K562 (cell line): ENCODE results near the gene SH3GL3. TPM values are rescaled to one million over a fixed set of nuclear protein-coding genes. Genes with fewer than 3 reads are reported as not detected.
A peak's percentile ranks its signal among the peaks of the same experiment; 100 is the strongest.

Experiments
- ATAC-seq: fragments of 200-7000 bp; cut with Tn5 transposase; 3 replicates; pipeline ENCODE4 v1.9.1; 2020; ENCODE audit warnings: moderate library complexity
- BruUV-seq: library from RNA; stranded (reverse); fragments of 400-500 nt; replicated peaks from 2 replicates; lab custom pipeline; 2021; lab: Mats Ljungman, UMichigan
- CTCF ChIA-PET: fragments of 300-600 bp; formaldehyde crosslinking; extraction: SDS; loops from one replicate; lab custom pipeline; 2021; ENCODE audit warnings: low intra/inter-chr PET ratio; lab: Yijun Ruan, JAX
- POLR2A ChIA-PET: fragments of 300-600, 350-650 bp; sonication (Branson Sonifier 250); formaldehyde crosslinking; extraction: SDS; loops from one replicate; lab custom pipeline; 2021; ENCODE audit warnings: antibody characterized with exemption, inconsistent platforms; lab: Yijun Ruan, JAX
- DNase-seq, 4 experiments: peaks; one replicate each; pipeline versions ENCODE4 v3.0.0 to v3.0.0-alpha.2; 2011 to 2018; ENCODE audit warnings: low spot score in 3 of 4, mixed read lengths in 3 of 4; ENCODE audit errors: extremely low read depth in 1 of 4
- FAIRE-seq: peaks from 2 replicates; lab custom pipeline; 2011; peaks lifted over from hg19 to GRCh38; lab: Jason Lieb, UNC
- H2AFZ ChIP-seq: 2 replicates; pipeline ENCODE4 v1.6.0; 2011; ENCODE audit warnings: low read depth, low read length, control low read depth, inconsistent platforms
- H3K27ac ChIP-seq: fragments of 200-600 bp; 3 replicates; pipeline ENCODE4 v1.8.0; 2011; ENCODE audit warnings: low read depth, mild to moderate bottlenecking, control low read depth, inconsistent platforms, low read length, moderate library complexity, mixed read lengths; ENCODE audit errors: extremely low read depth
- H3K27me3 ChIP-seq, 2 experiments: fragments of 300-600 bp in 1 of 2; 2 replicates in 1 of 2; 3 replicates in 1 of 2; pipeline versions ENCODE4 v1.6.0 to v1.8.0; 2011; ENCODE audit warnings: inconsistent platforms in 2 of 2, low read length in 2 of 2, mild to moderate bottlenecking in 1 of 2, mixed read lengths in 1 of 2, moderate library complexity in 1 of 2; ENCODE audit not compliant: control insufficient read depth in 2 of 2, insufficient read depth in 2 of 2
- H3K36me3 ChIP-seq: fragments of 300-600 bp; 3 replicates; pipeline ENCODE4 v1.8.0; 2011; ENCODE audit warnings: mild to moderate bottlenecking, low read length, inconsistent platforms; ENCODE audit not compliant: control insufficient read depth, insufficient read depth
- H3K4me1 ChIP-seq, 2 experiments: fragments of 200-600 bp in 1 of 2; replicated peaks in 1 of 2; 2 replicates in 1 of 2; 3 replicates in 1 of 2; pipeline versions ENCODE4 v1.5.1 to v1.8.0; 2011; ENCODE audit warnings: inconsistent platforms in 2 of 2, low read length in 2 of 2, mild to moderate bottlenecking in 1 of 2, mixed read lengths in 1 of 2, moderate library complexity in 1 of 2; ENCODE audit not compliant: control insufficient read depth in 2 of 2, insufficient read depth in 2 of 2
- H3K4me2 ChIP-seq: 2 replicates; pipeline ENCODE4 v1.6.1; 2011; ENCODE audit warnings: low read length, control low read depth, inconsistent platforms, mixed read lengths; ENCODE audit not compliant: insufficient read depth
- H3K4me3 ChIP-seq: fragments of 200-600 bp; sonication (generic), shearing (Covaris generic); 2 replicates; pipeline ENCODE4 v1.5.1; 2016; ENCODE audit warnings: control low read depth, inconsistent platforms
- H3K79me2 ChIP-seq: fragments of 200-600 bp; 3 replicates; pipeline ENCODE4 v1.8.0; 2011; ENCODE audit warnings: low read length, inconsistent platforms; ENCODE audit not compliant: control insufficient read depth, insufficient read depth
- H3K9ac ChIP-seq, 2 experiments: 2 replicates each; pipeline versions ENCODE4 v1.6.0 to v1.6.1; 2011; ENCODE audit warnings: low read depth in 2 of 2, low read length in 2 of 2, control low read depth in 1 of 2, inconsistent platforms in 1 of 2, mild to moderate bottlenecking in 1 of 2, mixed read lengths in 1 of 2; ENCODE audit not compliant: insufficient read depth in 1 of 2
- H3K9me1 ChIP-seq: one replicate; pipeline ENCODE4 v1.6.0; 2011; ENCODE audit warnings: inconsistent platforms, mild to moderate bottlenecking, low read length, moderate library complexity; ENCODE audit not compliant: control insufficient read depth, insufficient read depth
- H3K9me3 ChIP-seq: replicated peaks from 2 replicates; pipeline ENCODE4 v1.5.1; 2011; ENCODE audit warnings: low read depth, low read length, inconsistent platforms; ENCODE audit not compliant: control insufficient read depth, insufficient read depth
- H4K20me1 ChIP-seq: replicated peaks from 2 replicates; pipeline ENCODE4 v1.6.1; 2011; ENCODE audit warnings: low read length, inconsistent platforms, mixed read lengths; ENCODE audit not compliant: control insufficient read depth, insufficient read depth
- CTCF ChIP-seq, 3 experiments: IDR thresholded peaks in 2 of 3; conservative IDR thresholded peaks in 1 of 3; 2 replicates each; pipeline ENCODE4 v1.5.1; 2011 to 2012; ENCODE audit warnings: low read length in 3 of 3, mild to moderate bottlenecking in 3 of 3, control low read depth in 2 of 3, improper control_type of control experiment in 1 of 3, inconsistent platforms in 1 of 3, low read depth in 1 of 3, mixed read lengths in 1 of 3, moderate library complexity in 1 of 3; ENCODE audit not compliant: insufficient read depth in 2 of 3
- GTF2A2 ChIP-seq: IDR thresholded peaks from 2 replicates; pipeline ENCODE4 v1.6.1; 2016; ENCODE audit warnings: mild to moderate bottlenecking, missing genetic modification characterization, missing compliant biosample characterization
- RAD21 ChIP-seq, 2 experiments: fragments of 250-450 bp in 1 of 2; fragments of 450-650 bp in 1 of 2; sonication (Bioruptor Pico) in 1 of 2; formaldehyde crosslinking in 1 of 2; IDR thresholded peaks in 1 of 2; conservative IDR thresholded peaks in 1 of 2; 2 replicates each; pipeline versions ENCODE4 v1.4.0 to v1.8.0; 2020 to 2022; ENCODE audit warnings: mild to moderate bottlenecking in 2 of 2, moderate library complexity in 1 of 2
- REST ChIP-seq, 2 experiments: fragments of 450-650 bp; formaldehyde crosslinking in 1 of 2; IDR thresholded peaks; 2 replicates each; pipeline versions ENCODE4 v1.4.0 to v1.6.1; 2014 to 2020; ENCODE audit warnings: mild to moderate bottlenecking in 2 of 2, borderline replicate concordance in 1 of 2, low read depth in 1 of 2
- SMC3 ChIP-seq: conservative IDR thresholded peaks from 2 replicates; pipeline ENCODE4 v1.6.1; 2011; ENCODE audit warnings: low read depth, low read length, improper control_type of control experiment; ENCODE audit not compliant: insufficient read depth
- STAG1 ChIP-seq: sonication (generic); formaldehyde crosslinking; IDR thresholded peaks from 2 replicates; pipeline ENCODE4 v1.5.0; 2020; ENCODE audit warnings: missing genetic modification reagents, borderline replicate concordance
- ZNF124 ChIP-seq: sonication (generic); formaldehyde crosslinking; IDR thresholded peaks from 2 replicates; pipeline ENCODE4 v1.8.1; 2022; ENCODE audit warnings: missing genetic modification reagents
- WGBS: fragments of 100-300 bp; shearing (Covaris generic); methylation state at CpG from one replicate; pipeline ENCODE4 v1.1.6; 2016; ENCODE audit warnings: low coverage, mixed read lengths; ENCODE audit not compliant: insufficient coverage; ENCODE audit errors: missing lambda C conversion rate; 5-methylcytosine and 5-hydroxymethylcytosine counted together
- in situ Hi-C: fragments of 300-500 bp; cut with MboI; formaldehyde crosslinking; loops from 4 replicates; pipeline ENCODE4 v1.15.0; 2018; ENCODE audit warnings: inconsistent platforms, mixed read lengths
- intact Hi-C: fragments of 100-400 bp; cut with micrococcal nuclease; formaldehyde crosslinking; loops from 2 replicates; pipeline ENCODE4 v1.14.2; 2022
- polyA plus RNA-seq, 8 experiments: library from polyadenylated mRNA; depleted of rRNA in 4 of 8; stranded (reverse) in 5 of 8; unstranded in 3 of 8; fragments of >200 nt; fragmentation: Nextera tagmentation in 2 of 8; fragmentation: Illumina TruSeq in 1 of 8; extraction: Ambion mirVana in 2 of 8; extraction: Trizol in 1 of 8; gene quantifications; 2 replicates each; pipeline versions ENCODE4 v1.2.1 to v1.2.3, GENCODE V29; 2011 to 2014; ENCODE audit warnings: inconsistent platforms in 1 of 8, missing spikeins in 1 of 8
- total RNA-seq, 7 experiments: library from RNA; depleted of rRNA in 6 of 7; stranded (reverse); fragments of >200 nt in 6 of 7; fragmentation: Illumina TruSeq in 2 of 7; extraction: Trizol in 2 of 7; gene quantifications; 2 replicates each; pipeline versions ENCODE4 v1.2.1 to v1.2.3, GENCODE V29; 2011 to 2021; ENCODE audit warnings: low replicate concordance in 1 of 7

Gene SH3GL3
- total and polyA plus RNA-seq, 9 of the 15 experiments (the other 6 are each of a cell fraction or from before 2014, with no cell fraction given) = 3.9 to 16.0 (median 9.7) TPM

- Histone ChIP-seq H2AFZ (no peak overlapping the region), H3K27ac (no peak overlapping the region), H3K9ac (no peak overlapping the region), H3K79me2 (no peaks in the 10 kb centered on the region), H3K36me3 (no peaks in the 10 kb centered on the region), H3K9me3 (no peaks in the 10 kb centered on the region), H3K27me3 (peaks cover 0 to 2% of the 10 kb centered on the region in 2 experiments; a peak in 2 of 5 replicates), H3K4me3 (no peak overlapping the region), H3K4me1 (no peaks in the 10 kb centered on the region), H3K9me1 (no peaks in the 10 kb centered on the region), H4K20me1 (0 out of 2 replicates have a peak, but pooled peaks cover 7% of the 10 kb centered on the region), H3K4me2 (no peak overlapping the region)
- TF ChIP-seq GTF2A2 (tag) (no peak), STAG1 (0 out of 2 replicates have a peak, but pooled peaks have one; percentile 31), REST (IDR thresholded peaks at IDR 0.05; ENCODE audit: borderline replicate concordance) (peak; percentile 61; the same call in 1 of the 2 replicates), REST (CRISPR knock-in tag; IDR thresholded peaks at IDR 0.05; ENCODE audit: low read depth) (no peak), SMC3 (peak; percentile 56), CTCF (IDR thresholded peaks at IDR 0.05 in 2 of 3, conservative IDR thresholded peaks at IDR 0.05 in 1 of 3; ENCODE audit: insufficient read depth in 2 of 3, low read depth in 1 of 3, low read length in 3 of 3) (peak; percentile 54 to 68 (median 67)), RAD21 (CRISPR knock-in tag; conservative IDR thresholded peaks at IDR 0.05 in 1 of 2, IDR thresholded peaks at IDR 0.05 in 1 of 2) (peak; percentile 50 to 75), ZNF124 (CRISPR knock-in tag) (no peak)
- intact Hi-C loops = loop anchor here (1.0 to 10.0 kb wide), 4 partner anchors 188 to 588 kb away; partner anchors contain the start of gene C15orf40
- ChIA-PET CTCF (interaction anchor here (0.6 to 5.9 kb wide), 6 partner anchors 123 to 852 kb away, joined by 3 to 54 read pairs (median 9); no protein-coding TSS in a partner anchor), POLR2A (interaction anchor here (0.6 to 2.0 kb wide), 6 partner anchors 10 to 139 kb away, joined by 3 to 6 read pairs (median 3); partner anchors contain the start of gene SH3GL3)
- peak; percentile 18 to 55 (median 34) for DNase-seq
- BruUV-seq = no TSS peak
- peak; percentile 92 for ATAC-seq
- FAIRE-seq = peak; percentile 63
- in situ Hi-C loops = loop anchor here (5.0 to 10.0 kb wide), 2 partner anchors 121 to 588 kb away; no protein-coding TSS in a partner anchor
- WGBS = 2% methylated on average over 6 of the region's 6 CpGs
Measured at GRCh38 chr15:83436513-83437158, 10.5 kb upstream of the SH3GL3 start.
